GM18507 (cell line): Measurements from ENCODE around the gene SLX9.
"Not testable (repeated sequence)": the region's sequence is repeated elsewhere in the genome, so short reads cannot be mapped to it uniquely, and the experiment has no call there.

ENCODE experiments used
- DNase-seq: peaks from one replicate; pipeline ENCODE4 v3.0.0; 2011; ENCODE audit warnings: low read depth; ENCODE audit not compliant: insufficient read length; ENCODE audit errors: extremely low spot score
- FAIRE-seq: peaks from 2 replicates; lab custom pipeline; 2011; peaks lifted over from hg19 to GRCh38; lab: Jason Lieb, UNC

The SLX9 gene

GRCh38 chr21:44969066-44969670, 29.3 kb downstream of the SLX9 start:
- no peak for DNase-seq

GRCh38 chr21:44969931-44970755, 30.3 kb downstream of the SLX9 start:
- DNase-seq (no peak), FAIRE-seq (no peak)

More at GRCh38 chr21:44969066-44969670, 29.3 kb downstream of the SLX9 start:
- FAIRE-seq, result no peak

- no peak for FAIRE-seq
- DNase-seq, result no peak
Measured at GRCh38 chr21:44970766-44971671, 31.2 kb downstream of the SLX9 start.

GRCh38 chr21:44971672-44971995, 31.8 kb downstream of the SLX9 start:
- FAIRE-seq (no peak), DNase-seq (no peak)

- FAIRE-seq (no peak), DNase-seq (no peak)
Measured at GRCh38 chr21:44972301-44972814, 32.5 kb downstream of the SLX9 start.

- DNase-seq (no peak), FAIRE-seq (no peak)
Measured at GRCh38 chr21:44972821-44973220, 33.0 kb downstream of the SLX9 start.

GRCh38 chr21:44973598-44973997, 33.8 kb downstream of the SLX9 start:
- DNase-seq (no peak), FAIRE-seq (no peak)

GRCh38 chr21:44974676-44975075, 34.8 kb downstream of the SLX9 start:
- DNase-seq (no peak), FAIRE-seq (no peak)

GRCh38 chr21:44975720-44976555, 36.1 kb downstream of the SLX9 start:
- FAIRE-seq (no peak), DNase-seq (no peak)

- not testable (repeated sequence) for FAIRE-seq, DNase-seq
Measured at GRCh38 chr21:44976556-44977393, 36.9 kb downstream of the SLX9 start.

GRCh38 chr21:44977616-44978340, 37.9 kb downstream of the SLX9 start:
- FAIRE-seq (no peak), DNase-seq (no peak)

GRCh38 chr21:44979687-44980561, 40.1 kb downstream of the SLX9 start:
- FAIRE-seq, result no peak
- no peak for DNase-seq

- FAIRE-seq, result no peak
- DNase-seq, result no peak
Measured at GRCh38 chr21:44980562-44981489, 41.0 kb downstream of the SLX9 start.

GRCh38 chr21:44982558-44983250, 42.9 kb downstream of the SLX9 start:
- FAIRE-seq (no peak), DNase-seq (no peak)
